HG03045 (cell line): ENCODE results near the gene NINJ2.

Source experiments
- ATAC-seq: cut with Tn5 transposase; IDR thresholded peaks from one replicate; pipeline ENCODE4 v1.9.1; 2021; ENCODE audit warnings: mild to moderate bottlenecking, moderate library complexity; ENCODE audit not compliant: unreplicated experiment

Gene NINJ2

DNA sequence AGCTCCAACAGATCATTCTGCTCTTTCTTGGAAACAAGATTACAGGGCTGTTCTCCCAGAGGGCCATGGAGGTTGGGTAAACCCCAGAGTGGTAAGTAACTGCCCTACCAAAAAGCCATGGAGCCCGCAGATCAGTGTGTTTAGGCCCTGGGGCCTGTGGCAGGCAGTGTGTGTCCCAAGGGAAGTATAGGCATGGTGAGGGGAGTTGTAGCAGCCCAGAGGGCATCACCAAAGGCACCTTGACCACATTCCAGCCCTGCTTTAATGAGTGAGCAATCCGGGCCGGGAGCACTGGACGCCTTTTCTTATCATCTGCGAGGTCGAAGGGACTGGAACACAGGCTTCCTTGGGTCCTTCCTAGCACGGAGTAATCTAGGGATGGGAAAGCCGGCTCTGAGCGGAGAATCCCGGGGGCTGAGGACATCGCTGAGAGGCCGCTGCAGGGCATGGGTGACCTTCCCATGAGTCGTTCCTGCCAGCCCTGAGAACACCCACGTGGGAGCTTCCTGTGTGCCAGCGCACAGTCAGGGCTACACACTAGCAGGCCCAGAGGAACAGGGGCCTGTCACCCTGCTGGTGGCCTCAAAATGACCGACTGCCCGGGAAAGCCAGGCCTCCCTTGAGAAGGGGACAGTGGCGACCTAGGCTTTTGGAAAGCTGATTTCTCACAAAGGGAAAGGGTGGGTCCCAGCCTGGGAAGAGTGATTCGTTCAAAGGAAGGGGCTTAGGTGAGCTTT, 91.3 kb downstream of the NINJ2 start:
- ATAC-seq, result no peak

DNA sequence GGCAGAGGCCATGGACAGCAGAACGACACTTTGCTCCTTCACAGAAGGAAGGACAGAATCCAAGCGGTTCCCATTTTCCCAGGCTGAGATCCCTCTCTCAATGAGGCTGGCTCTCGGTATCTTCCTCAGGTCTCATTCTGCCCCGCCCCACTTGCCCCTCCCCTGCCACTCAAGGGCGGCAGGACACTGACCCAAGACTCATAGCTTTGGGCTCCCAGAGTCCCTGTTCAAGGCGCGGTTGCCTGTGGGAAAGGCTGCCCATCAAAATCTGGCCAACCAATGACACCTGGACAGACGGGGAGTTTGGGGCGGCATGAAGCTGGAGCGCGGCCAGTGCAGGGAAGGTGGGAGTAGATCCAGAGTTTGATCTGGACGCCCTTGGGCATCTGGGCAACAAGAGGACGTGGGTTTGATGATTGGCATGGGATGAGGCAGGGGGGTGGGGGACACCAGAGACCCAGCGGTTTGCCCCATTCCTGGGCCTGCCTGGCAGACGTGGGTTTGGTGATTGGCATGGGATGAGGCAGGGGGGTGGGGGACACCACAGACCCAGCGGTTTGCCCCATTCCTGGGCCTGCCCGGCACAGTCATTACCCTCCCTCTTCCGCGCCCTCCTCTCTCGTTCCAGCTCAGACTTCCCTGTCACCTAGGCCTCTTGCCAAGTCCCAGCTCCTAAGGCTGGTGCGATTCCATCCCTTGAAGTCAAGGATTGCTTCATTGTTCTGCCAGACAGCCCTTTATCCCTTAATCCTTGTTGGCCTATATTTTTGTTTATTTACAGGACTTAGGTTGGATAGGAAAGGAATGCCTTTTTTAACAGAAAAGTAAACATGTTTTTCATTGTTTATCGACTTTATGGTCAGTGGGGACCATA, 92.1 kb downstream of the NINJ2 start:
- ATAC-seq, result no peak

DNA sequence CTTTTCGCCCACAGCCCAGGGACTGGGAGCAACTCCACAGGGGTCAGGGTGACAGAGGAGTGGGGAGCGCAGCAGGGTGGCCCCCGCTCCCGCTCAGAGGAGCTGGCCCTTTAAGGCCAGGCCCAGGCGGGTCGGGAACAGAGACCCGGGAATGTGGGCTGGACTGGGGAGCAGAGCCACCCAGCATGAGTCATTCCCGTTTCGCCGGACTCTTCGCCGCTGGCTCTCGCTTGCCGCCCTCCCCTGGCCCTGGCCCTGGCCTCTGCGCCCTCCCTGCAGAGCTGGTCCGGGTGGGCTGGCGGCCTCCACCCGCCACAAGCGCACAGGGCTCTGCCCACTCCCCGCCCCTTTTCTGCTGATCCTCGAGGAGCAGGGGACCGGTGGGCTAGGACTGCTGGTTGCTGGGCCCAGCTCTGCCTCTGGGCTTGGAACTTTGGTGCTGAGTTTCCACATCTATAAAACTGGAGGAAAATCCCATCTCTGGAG, 92.8 kb downstream of the NINJ2 start:
- ATAC-seq, result no peak

DNA sequence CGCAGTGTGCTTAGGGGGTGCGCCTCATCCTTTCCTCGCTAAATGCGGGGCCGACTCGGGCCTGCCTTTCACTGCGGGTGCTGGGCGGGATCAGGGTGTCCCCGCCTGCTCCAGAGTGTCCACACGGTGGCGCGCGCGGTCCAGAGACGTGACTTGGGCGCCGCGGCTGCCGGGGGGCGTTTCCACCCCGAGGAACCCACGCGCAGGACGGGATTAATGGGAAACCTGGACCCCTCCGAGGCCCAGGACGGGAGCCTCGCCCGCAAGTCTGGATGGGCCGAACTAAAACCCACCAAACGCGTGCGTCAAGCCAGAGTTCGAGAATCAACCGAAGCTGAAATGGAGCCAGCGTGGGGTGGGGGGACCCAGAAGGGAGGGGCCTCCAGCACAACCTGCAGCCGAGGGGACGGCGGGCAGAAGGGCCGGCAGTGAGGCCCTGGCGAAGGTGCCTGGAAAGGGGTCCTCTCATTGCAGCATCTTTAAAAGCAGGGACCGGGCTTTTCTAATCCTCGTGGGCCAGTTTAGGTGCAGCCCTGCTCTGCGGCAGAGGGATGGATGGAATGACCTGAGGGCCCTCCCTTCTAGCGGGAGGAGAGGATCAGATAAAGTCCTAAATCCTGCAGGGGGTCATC, 93.3 kb downstream of the NINJ2 start:
- ATAC-seq, result no peak

DNA sequence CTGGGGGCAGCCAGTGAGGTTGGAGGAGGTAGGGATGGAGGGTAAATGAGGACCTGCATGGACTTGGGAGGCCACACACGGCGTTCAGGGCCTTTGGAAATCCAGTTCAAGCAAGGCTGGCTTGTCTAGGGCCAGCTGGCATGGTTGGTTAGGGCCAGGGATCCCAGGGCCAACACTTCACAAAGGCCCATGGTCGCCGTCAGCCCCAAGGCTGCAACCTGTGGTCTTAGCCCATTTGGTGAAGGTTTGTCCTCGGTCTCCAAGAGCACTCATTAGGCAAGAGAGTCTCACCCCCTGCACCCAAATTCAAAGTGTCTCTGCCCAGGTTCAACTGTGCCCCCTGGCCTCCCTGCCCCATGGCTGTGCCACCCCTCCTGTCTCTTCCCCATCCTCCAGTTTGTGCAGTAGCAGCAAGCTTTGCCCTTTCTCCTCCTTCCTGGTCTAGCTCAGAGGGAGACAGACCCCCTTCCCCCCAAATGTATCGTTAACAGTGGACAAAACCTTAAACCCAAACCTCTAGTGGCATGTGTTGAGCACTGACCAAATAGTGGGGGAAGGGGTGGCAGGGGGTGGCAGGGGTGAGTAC, 94.1 kb downstream of the NINJ2 start:
- no peak for ATAC-seq

DNA sequence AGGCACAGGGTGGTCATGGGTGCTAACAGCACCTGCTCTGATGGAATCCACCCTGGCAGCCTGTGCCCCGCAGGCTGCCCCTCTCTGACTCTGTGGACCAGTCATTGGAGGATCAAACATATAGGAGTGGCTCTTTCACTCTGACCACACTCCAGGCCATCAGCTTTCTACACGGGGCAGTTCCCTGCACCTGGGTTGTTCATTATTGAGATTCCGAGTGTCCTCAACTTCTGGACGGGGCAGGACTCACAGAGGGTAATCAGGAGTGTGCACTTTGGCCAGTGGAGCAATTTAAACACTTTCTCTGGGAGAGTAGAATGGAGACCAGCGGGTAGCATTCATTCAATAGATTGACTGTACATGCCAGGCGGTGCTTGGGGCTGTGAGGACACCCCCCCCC, 94.8 kb downstream of the NINJ2 start:
- ATAC-seq, result no peak

DNA sequence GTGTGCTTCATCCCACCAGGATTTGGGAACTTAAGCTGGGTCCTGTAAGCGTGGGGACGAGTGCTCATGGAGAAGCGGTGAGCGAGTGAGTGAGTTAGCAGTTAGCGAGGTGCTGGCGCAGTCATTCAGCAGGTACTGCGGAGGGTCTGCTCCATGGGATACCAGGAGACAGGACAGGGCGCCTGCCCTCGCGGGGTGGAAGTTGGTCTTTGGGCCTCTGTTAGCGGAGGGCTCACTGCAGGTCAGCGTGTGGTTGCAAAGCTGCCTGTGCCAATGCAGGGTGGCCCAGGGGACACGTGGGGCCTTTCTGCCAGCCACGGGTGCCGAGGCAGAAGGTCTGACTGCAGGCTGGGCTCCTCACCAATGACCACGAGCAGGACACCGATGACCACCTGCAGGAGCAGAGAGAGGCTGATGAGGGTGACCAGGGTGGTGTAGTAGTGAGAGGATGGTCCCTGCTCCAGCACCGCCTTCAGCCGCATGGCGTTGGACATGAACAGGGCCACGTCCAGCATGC, 97.6 kb downstream of the NINJ2 start:
- ATAC-seq, result no peak

DNA sequence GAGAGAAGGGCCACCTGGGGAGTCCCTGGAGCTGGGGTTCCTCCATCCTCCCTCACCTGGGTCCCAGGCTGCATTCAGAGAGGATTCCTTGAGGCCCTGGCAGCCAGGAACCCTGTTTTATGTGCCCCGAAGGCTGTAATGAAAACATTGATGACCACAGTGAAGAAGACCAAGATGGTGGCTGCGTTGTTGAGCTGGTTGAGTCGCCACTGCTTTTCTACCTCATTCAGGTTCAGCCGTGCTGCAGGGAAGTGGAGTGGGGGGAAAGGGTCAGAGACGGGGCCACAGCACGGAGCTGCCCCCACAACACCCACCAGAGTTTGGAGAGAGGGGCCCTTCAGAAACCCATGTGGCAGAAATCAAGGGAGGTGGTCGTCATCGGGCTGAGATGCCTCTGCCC, 98.1 kb downstream of the NINJ2 start:
- no peak for ATAC-seq

DNA sequence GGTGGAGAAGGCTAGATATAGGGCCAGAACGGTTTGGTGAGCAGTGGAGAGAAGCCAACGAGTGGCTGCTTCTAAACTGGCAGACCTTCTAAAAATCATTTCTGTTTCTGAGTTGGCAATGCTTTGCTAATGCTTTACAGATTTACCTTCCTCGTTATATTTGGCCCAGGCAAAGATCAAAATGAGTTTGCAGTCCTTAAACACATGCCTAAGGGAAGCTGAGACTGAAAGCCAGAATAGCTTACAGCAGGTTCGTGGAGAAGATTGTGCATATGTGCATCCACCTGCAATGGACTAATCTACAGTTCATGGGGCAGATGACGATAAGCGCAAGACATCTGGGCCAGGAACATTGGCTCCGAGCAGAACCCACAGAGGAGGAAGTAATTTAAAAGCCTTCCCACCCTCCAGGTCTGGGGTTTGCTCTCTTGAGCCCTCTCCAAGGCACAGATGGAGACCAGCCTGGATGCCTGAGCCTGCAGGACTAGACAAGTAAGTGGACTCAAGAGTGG, 99.4 kb downstream of the NINJ2 start:
- no peak for ATAC-seq

DNA sequence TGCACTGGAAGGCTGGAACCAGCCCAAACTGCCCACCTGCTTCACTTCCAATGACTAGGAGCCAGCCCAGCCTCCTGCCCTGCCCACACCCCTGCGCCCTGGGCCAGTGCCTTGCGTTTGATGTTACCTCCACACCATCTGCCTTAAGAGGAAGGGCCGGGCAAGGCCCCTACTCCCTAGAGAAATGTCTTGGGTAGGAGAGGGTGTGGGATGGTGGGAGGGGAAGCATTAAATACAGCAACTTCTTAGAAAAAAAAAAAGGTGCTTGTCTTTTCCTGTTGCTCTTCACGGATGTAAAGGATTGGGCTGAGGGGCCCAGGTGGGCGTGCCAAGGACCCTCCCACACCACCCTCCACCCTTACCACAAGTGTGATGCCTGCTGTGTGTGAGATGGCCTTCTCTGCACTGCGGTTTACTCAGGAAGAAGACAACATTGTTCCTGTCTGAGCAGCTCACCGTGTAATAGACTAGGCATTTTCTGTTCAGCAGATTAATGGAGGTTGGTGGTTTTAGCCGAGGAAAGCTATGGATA, 99.9 kb downstream of the NINJ2 start:
- ATAC-seq, result no peak

DNA sequence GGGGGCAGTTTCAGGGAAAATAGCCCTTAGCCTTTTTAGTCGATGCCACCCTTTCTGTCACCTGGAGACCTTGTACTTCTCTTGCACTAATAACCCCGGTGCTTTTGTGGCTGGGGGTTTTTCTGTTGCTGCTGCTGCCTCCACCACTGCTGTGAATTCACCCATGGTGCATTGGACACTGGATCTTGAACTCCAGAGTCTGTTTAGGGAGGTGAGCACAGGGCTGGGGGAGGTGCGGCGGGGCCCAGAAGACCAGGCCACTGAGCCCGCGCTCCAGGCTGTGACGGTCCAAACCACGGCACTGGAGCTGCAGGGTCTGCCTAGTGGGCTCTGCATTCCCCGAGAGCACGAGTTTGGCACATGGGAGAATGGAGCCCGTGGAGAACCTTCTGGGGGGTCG, 100.6 kb downstream of the NINJ2 start:
- ATAC-seq, result no peak

DNA sequence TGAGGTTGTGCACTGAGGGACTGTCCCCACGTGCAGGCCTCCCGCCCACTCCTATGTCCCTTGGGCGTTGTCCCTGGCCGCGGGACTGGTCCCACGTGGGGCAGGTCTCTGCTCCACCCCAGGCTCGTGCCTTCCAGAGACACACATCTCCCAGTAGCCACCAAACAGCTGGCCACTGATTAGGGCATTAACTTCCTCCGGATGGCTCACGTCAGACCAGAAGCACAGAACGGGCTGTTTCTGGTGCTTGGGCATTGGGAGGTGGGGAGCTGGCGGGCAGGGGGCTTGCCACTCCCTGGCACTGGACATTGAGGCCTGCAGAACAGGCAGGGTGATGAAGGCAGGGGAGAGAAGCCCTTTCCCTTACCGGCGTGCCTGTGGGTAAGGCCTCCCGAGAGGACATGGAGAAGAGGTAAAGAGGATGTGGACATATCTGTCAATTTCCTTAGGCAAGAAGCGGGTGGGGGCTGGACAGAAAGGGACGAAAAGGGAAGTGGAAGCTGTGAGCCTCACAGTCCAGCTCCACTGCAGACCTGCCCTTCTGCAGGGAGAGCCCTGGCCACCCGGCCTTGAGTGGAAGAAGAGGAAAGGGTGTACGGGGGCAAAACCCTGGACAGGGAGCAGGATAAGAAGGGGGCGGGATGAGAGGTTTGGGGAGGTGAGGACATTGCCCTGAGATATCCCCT, 101.2 kb downstream of the NINJ2 start:
- no peak for ATAC-seq

DNA sequence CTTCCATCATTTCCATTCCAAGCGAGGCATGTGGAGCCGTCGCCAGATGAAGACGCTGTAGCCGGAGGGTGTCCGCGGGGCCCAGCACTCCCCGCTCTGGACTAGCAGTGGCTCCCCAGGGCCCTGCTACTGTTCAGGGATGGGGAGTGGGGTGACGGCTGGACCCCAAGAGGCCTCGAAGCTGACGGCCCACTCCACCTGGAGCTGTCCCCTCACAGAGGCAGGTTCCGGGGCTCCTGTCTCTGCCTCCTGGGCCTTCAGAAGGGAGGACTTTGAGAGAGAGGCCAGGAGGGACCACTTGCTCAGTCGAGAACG, 101.9 kb downstream of the NINJ2 start:
- ATAC-seq, result no peak

DNA sequence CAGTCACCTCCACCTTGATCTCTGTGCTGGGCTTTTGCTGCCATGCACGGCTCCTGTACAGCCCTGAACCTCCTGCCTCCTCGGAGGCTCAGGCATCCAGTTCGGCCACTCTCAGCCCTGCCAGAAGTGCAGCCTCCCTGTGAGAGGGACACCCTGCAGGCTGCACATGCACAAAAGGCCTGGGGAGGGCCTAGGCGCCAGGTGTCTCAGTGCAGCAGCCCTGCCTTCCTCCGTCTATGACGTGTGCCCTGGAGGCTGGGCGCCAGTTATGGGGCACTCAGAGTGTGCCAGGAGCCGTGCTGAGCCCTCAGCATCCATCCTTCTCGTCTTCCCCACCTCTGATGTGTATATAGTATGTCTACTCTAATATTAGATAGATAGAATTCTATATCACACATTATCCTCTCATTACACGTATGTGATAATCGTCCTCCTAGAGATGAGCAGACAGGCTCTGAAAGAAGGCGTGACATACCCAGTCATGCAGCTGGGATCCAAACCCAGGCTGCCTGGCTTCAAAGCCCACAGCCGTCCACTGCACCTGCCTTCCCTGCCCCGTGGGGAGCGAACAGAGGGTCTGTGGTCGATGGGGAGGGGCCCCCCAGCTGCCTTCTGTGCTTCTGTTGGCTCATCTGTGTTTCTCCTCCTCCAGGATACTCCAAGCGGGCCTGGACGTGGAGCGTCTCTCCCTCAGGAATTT, 102.4 kb downstream of the NINJ2 start:
- ATAC-seq, result no peak

DNA sequence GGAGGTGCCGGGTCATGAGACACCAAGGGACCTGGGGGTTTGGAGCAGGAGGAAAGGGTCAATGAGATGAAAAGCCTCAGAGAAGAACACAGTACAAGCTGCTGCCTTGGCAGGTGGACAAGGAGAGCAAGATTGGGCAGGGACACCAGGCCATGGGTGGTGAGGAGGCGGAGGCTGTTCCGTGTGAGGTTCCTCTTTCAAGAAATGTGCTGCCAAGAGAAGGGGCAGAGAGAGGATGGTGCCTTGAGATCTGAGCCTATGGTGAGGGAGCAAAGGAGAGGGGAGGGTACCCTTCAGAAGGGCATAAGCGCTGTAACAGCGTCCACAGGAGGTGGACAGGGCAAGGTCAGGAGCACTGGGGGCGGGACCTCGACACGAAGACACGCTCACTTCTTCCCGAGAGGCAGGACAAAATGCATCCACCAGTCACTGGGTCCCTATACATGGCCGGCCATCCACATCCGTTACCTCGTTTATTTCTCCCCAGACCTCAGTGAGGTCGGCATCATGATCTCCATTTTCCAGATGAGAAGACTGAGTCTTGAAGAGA, 103.3 kb downstream of the NINJ2 start:
- no peak for ATAC-seq

DNA sequence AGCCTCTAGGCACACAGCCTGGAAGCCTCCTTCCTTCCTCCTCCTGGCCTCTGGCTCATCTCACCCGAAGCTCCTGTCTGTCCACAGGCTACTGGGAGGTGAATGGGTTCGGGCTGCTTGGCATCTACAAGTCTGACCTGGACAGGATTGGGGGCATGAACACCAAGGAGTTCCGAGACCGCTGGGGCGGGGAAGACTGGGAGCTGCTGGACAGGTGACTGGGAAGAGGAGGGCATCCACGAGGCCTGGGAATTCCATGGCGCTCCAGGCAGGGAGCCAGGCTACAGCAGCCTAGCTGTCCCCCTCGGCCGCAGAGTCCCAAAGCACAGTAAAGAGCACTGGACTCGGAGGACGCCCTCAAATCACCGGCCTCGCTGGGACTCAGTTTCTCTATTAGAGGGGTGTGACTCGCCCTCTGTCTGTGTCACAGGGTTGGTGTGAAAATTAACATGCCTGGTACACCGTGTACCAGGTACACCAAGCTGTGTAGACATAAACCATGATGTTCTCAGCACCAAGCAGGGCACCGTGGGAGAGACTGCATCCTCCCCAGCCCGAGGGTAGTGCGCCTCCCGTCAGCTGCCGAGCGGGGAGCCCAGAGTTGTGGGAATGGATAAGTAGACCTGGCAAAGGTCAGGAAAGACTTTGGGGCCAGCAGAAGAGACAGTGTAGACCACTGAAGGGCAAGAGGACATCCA, 103.9 kb downstream of the NINJ2 start:
- ATAC-seq, result no peak

DNA sequence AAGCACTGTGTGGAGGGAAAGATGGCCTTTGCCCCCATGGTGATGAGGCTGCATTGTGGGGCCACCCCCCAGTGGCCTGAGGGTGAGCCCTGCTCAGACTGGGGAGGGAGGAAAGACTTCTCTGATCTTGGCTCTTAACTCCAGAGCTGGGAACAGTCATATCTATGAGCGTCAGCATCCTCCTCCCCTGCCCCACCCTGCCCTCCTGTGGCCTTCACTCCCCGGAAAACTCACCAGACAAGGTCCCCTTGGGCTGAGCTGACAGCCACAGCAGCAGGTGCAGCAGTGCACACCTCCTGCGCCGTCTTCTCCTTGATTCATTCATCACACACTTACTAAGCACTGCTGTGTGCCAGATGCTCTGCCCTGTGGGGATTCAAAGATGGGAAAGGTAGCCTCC, 104.7 kb downstream of the NINJ2 start:
- no peak for ATAC-seq

DNA sequence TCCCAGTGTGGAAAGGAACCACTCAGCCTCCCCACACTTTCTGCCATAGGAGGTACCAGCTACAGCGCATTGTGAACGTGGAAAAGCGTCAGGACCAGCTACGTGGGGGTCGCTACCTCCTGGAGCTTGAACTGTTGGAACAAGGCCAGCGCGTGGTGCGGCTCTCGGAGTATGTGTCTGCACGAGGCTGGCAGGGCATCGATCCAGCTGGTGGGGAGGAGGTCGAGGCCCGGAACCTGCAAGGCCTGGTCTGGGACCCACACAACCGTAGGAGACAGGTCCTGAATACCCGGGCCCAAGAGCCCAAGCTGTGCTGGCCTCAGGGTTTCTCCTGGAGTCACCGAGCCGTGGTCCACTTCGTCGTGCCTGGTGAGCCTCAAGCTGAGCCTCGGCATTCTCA, 106.7 kb downstream of the NINJ2 start:
- ATAC-seq, result no peak

DNA sequence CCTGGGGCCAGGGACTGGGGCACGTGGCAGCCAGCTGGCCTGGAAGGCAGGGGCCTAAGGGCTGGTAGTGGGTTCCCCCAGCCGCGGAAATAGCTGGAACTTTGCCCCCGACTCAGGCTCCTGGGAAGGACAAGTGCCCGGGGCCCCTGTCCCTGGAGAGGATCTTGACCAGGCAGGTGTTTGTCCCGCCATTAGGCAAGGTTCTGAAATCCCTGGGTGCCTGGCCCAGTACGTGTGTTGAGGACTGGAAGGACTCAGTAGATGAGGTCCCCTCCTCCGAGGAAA, 109.3 kb downstream of the NINJ2 start:
- ATAC-seq, result no peak
